GM18951 (cell line): ENCODE measurements around the gene GLYATL3.

Source experiments
- POLR2A ChIP-seq: IDR thresholded peaks from 4 replicates; pipeline ENCODE4 v1.6.1; 2011; ENCODE audit warnings: mild to moderate bottlenecking; ENCODE audit not compliant: insufficient read length, insufficient read depth; ENCODE audit errors: extremely low read depth
- in situ Hi-C: fragments of 300-500 bp; cut with MboI; formaldehyde crosslinking; loops from one replicate; pipeline ENCODE4 v1.12.0; 2022; ENCODE audit warnings: low sequenced_read_pairs, mixed read lengths, inconsistent platforms; ENCODE audit not compliant: unreplicated experiment

GLYATL3 gene

GRCh38 chr6:49543087-49543858, 43.5 kb downstream of the GLYATL3 start:
- no peak for TF ChIP-seq POLR2A
- in situ Hi-C loops, result no loop called here

DNA sequence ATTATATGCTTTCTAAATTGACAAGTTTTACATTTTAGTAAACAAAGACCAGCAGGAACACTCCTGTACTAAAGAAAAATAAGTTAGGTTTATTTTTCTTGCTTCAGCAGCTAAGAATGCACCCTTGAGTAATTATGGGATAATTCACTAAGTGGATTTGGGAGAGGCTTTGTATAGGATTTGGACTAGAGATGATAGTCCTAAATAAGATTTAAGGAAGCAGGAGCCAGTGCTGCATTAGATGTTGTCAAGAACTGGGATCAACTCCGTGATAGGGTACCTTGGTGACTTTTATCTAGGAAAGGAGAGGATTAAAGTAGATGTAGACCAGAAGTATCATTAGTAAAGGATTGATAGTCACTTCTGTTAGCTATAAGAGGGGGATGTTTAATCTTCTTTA, 46.6 kb downstream of the GLYATL3 start:
- TF ChIP-seq POLR2A, result no peak
- in situ Hi-C loops, result no loop called here

DNA sequence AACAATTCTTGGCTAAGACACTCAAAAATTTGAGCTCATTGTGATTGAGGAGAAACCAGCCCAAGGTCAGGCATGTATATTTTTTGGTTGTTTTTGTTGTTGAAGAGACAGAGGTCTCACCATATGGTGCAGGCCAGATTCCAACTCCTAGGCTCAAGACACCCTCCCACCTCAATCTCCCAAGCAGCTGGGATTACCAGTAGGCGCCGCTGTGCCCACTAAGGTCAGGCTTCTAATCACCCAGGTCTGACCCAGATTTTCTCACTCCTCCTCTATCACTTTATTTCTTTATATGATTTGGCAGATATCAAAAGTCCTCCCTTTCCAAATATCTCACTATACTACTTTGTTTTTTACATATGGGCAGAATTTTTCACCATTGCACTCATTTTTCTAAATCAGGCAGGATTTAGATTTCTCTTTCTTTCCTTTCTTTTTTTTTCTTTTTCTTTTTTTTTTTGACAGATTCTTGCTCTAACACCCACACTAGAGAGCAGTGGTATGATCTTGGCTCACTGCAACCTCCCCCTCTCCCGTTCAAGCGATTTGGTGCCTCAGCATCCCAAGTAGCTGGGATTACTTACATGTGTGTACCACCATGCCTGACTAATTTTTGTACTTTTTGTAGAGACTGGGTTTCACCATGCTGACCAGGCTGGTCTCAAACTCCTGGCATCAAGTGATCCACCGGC, 49.0 kb downstream of the GLYATL3 start:
- in situ Hi-C loops, result no loop called here
- no peak for TF ChIP-seq POLR2A

DNA sequence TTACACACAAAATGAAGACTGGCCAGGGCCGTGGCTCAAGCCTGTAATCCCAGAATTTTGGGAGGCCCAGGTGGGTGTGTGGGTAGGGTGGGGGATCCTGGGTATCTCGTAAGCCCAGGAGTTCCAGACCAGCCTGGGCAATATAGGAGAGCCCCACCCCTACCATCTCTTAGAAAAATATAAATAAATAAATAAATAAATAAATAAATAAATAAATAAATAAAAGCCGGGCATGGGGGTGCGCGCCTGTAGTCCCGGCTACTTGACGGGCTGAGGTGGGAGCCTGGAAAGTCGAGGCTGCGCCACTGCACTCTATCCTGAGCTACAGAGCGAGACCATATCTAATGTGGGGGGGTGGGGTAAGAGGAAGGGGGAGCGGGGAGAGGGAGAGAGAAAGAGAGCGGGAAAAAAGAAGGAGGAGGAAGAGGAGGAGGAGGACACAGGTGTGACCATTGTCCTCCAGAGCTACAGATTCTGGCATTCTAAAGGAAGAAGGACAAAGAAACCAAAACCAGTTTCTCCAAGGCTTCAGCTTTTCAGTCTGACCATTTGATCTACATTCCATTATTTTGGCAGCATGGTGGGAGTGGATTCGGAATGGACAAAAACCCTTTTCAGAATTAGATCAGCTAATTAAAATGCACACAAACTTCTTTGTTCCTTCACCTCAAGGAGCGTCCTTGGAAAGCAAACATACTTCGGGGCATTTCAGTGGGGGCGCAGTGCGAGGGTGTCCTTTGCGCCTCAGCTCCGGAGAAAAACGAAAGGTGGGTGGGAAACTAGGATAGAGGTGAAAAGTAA, 50.2 kb downstream of the GLYATL3 start:
- TF ChIP-seq POLR2A, result no peak
- in situ Hi-C loops, result no loop called here

- in situ Hi-C loops, result no loop called here
- TF ChIP-seq POLR2A, result peak; percentile 27
These were observed 50.9 kb downstream of the GLYATL3 start, which contains the start of gene C6orf141 for GRCh38 chr6:49550492-49551077. TSS of gene C6orf141 (plus strand) at chr6:49550668. CDS start at chr6:49550793, 125 bp downstream.

GRCh38 chr6:49551078-49551865, 51.5 kb downstream of the GLYATL3 start:
- TF ChIP-seq POLR2A, result no peak
- in situ Hi-C loops, result no loop called here

DNA sequence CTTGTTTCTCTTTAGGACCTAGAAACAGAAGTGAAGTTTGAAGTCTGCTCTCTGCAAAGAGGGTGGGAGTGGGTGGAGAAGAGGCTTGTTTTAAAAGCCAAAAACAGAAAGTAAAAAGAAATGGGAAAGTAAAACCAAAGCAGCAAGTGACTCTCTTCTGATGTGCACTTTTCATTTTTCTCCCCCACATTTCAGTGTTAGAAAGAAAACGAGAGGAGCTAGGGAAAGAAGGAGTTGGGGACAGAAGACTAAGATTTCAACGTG, 52.1 kb downstream of the GLYATL3 start:
- no peak for TF ChIP-seq POLR2A
- in situ Hi-C loops, result no loop called here

GRCh38 chr6:49552596-49552995, 52.9 kb downstream of the GLYATL3 start:
- no peak for TF ChIP-seq POLR2A

GRCh38 chr6:49553384-49553783, 53.7 kb downstream of the GLYATL3 start:
- no peak for TF ChIP-seq POLR2A

More at GRCh38 chr6:49552596-49552995, 52.9 kb downstream of the GLYATL3 start:
- in situ Hi-C loops, result no loop called here

DNA sequence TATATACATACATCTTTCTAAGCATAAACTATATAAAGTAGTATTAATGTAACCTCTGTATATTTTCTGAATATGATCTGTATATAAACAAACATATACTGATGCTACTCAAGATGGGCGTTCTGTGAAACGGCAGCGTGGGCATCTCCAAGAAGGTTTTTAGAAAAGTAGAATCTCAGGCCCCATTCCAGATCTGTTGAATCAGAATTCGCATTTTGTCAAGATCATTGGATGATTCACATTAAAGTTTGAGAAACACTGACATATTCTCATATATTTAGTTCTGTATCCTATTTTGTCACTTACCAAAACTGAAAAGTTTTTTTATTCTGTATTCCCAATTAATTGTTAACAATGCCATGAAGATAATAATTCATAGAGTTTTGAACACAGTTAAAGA, 56.2 kb downstream of the GLYATL3 start:
- no peak for TF ChIP-seq POLR2A
- in situ Hi-C loops, result no loop called here

More at GRCh38 chr6:49553384-49553783, 53.7 kb downstream of the GLYATL3 start:
- in situ Hi-C loops, result no loop called here

DNA sequence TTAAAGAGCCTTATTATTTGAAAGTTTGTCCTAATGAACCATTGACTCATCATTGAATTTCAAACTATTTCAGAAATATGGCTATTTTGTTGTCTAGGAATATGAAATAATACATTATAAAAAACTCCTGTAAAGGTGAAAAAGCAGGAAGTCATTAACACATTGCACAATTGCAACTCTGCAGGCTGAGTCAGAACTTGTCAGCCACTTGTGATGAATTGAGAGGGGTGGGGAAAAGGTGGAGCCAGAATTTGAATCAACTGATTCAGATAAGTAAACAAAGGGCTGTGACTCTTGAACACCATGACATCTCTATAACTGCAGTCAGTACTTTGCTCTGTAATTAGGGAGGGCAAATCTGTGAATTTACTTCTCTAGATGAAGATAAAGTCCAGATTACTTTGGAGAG, 56.7 kb downstream of the GLYATL3 start:
- in situ Hi-C loops, result no loop called here
- TF ChIP-seq POLR2A, result no peak

DNA sequence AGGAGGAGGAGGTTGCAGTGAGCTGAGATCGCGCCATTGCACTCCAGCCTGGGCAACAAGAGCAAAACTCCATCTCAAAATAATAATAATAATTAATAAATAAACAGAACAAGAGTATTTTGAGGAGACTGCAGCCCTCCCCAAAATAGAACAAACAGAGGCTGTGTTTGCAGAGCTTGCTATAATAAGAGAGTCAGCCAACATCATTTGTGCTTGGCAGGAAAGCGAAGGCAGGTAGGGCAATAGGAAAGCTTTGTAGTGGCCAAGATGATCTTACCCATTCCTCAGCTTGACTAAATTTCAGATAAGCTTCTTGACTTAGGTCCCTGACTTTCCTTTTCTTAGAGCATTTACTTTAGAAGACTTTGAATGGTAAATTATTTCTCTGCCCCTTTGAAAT, 57.5 kb downstream of the GLYATL3 start:
- in situ Hi-C loops, result no loop called here

More for the DNA sequence above, 57.5 kb downstream of the GLYATL3 start:
- TF ChIP-seq POLR2A, result no peak
